Thymus (tissue), 11 donors: Measurements from ENCODE around the gene ABCC2. TPM values are rescaled to one million over a fixed set of nuclear protein-coding genes. Genes with fewer than 3 reads are reported as not detected.
"Not testable (repeated sequence)": the region's sequence is repeated elsewhere in the genome, so short reads cannot be mapped to it uniquely, and the experiment has no call there.

ENCODE experiments used
- DNase-seq, 9 donors: peaks; one replicate each; pipeline ENCODE4 v3.0.0-alpha.2; 2013; ENCODE audit warnings: low spot score in 9 of 9, low read depth in 6 of 9, missing footprints in 1 of 9
- H3K27ac ChIP-seq, 2 donors: one replicate each; pipeline ENCODE4 v1.5.1; 2013; ENCODE audit warnings: control low read depth in 1 of 2, low read depth in 1 of 2, low read length in 1 of 2, mild to moderate bottlenecking in 1 of 2, moderate library complexity in 1 of 2
- H3K27me3 ChIP-seq, 2 donors: one replicate each; pipeline ENCODE4 v1.5.1; 2013; ENCODE audit warnings: low read length in 1 of 2; ENCODE audit not compliant: control insufficient read depth in 2 of 2, insufficient read depth in 1 of 2
- H3K36me3 ChIP-seq, 2 donors: one replicate each; pipeline ENCODE4 v1.5.1; 2013; ENCODE audit warnings: low read length in 1 of 2, mild to moderate bottlenecking in 1 of 2, moderate library complexity in 1 of 2; ENCODE audit not compliant: control insufficient read depth in 2 of 2, insufficient read depth in 2 of 2
- H3K4me1 ChIP-seq, 2 donors: one replicate each; pipeline ENCODE4 v1.5.1; 2013; ENCODE audit warnings: low read length in 2 of 2; ENCODE audit not compliant: control insufficient read depth in 2 of 2, insufficient read depth in 2 of 2
- H3K4me3 ChIP-seq, 2 donors: one replicate each; pipeline ENCODE4 v1.5.1; 2013; ENCODE audit warnings: low read length in 2 of 2, control low read depth in 1 of 2, mild to moderate bottlenecking in 1 of 2
- H3K9me3 ChIP-seq, 2 donors: one replicate each; pipeline ENCODE4 v1.5.1; 2013; ENCODE audit warnings: low read length in 1 of 2, mild to moderate bottlenecking in 1 of 2; ENCODE audit not compliant: control insufficient read depth in 2 of 2, insufficient read depth in 1 of 2
- WGBS: extraction: QIAGEN DNeasy Blood & Tissue Kit; methylation state at CpG from one replicate; pipeline ENCODE4 v1.1.7; 2013; 5-methylcytosine and 5-hydroxymethylcytosine counted together
- polyA plus RNA-seq: library from polyadenylated mRNA; stranded (reverse); fragments of 200-250 nt; gene quantifications from one replicate; pipeline ENCODE4 v1.2.3, GENCODE V29; 2013
- total RNA-seq: library from RNA; stranded (reverse); fragments of 120-200 nt; gene quantifications from one replicate; pipeline ENCODE4 v1.2.4, GENCODE V29; 2013
- donor health status: healthy.

Gene ABCC2
- total and polyA plus RNA-seq, 2 donors: 1.1 to 1.9 TPM

GRCh38 chr10:99840859-99841258 is 58.4 kb downstream of the ABCC2 start:
- H3K4me3 ChIP-seq, H3K9me3 ChIP-seq, H3K4me1 ChIP-seq, DNase-seq, H3K27ac ChIP-seq, H3K27me3 ChIP-seq, H3K36me3 ChIP-seq: not testable (repeated sequence)
- 63% methylated on average over 2 of the region's 2 CpGs for WGBS

- Histone ChIP-seq H3K4me3 (no peak overlapping the region), H3K4me1 (peaks cover 0 to 6% of the 10 kb centered on the region in 2 donors), H3K27me3 (no peaks in the 10 kb centered on the region), H3K9me3 (no peaks in the 10 kb centered on the region), H3K36me3 (no peaks in the 10 kb centered on the region), H3K27ac (no peak overlapping the region)
- 95% methylated on average over 7 of the region's 7 CpGs for WGBS
- DNase-seq: no peak
Observed at GRCh38 chr10:99841746-99842145, 59.3 kb downstream of the ABCC2 start.

GRCh38 chr10:99843310-99843709 is 60.9 kb downstream of the ABCC2 start:
- Histone ChIP-seq H3K9me3 (no peaks in the 10 kb centered on the region), H3K27ac (no peak overlapping the region), H3K4me1 (peaks cover 0 to 6% of the 10 kb centered on the region in 2 donors), H3K27me3 (no peaks in the 10 kb centered on the region), H3K36me3 (no peaks in the 10 kb centered on the region), H3K4me3 (no peak overlapping the region)
- DNase-seq: no peak
- WGBS: 97% methylated on average over 3 of the region's 3 CpGs

GRCh38 chr10:99844433-99844955 is 62.1 kb downstream of the ABCC2 start:
- no peak for DNase-seq
- WGBS: 78% methylated on average over 6 of the region's 6 CpGs
- no peak overlapping the region for H3K27ac ChIP-seq
- H3K4me3 ChIP-seq: no peak overlapping the region
- H3K36me3 ChIP-seq: no peaks in the 10 kb centered on the region
- H3K4me1 ChIP-seq: peaks cover 0 to 6% of the 10 kb centered on the region in 2 donors
- H3K9me3 ChIP-seq: no peaks in the 10 kb centered on the region
- no peaks in the 10 kb centered on the region for H3K27me3 ChIP-seq

GRCh38 chr10:99845837-99846382 is 63.5 kb downstream of the ABCC2 start:
- peak; percentile 53 to 90 (median 84) for DNase-seq
- Histone ChIP-seq H3K27ac (no peak overlapping the region), H3K9me3 (no peaks in the 10 kb centered on the region), H3K36me3 (no peaks in the 10 kb centered on the region), H3K4me1 (peaks cover 0 to 6% of the 10 kb centered on the region in 2 donors), H3K27me3 (no peaks in the 10 kb centered on the region), H3K4me3 (peak overlapping the region in 1 of 2 donors; percentile 25)
- WGBS: 5% methylated on average over 18 of the region's 18 CpGs

GRCh38 chr10:99849057-99849456 is 66.6 kb downstream of the ABCC2 start:
- no peaks in the 10 kb centered on the region for H3K27me3 ChIP-seq
- no peak overlapping the region for H3K4me3 ChIP-seq
- no peaks in the 10 kb centered on the region for H3K9me3 ChIP-seq
- H3K4me1 ChIP-seq: peaks cover 0 to 6% of the 10 kb centered on the region in 2 donors
- no peak overlapping the region for H3K27ac ChIP-seq
- H3K36me3 ChIP-seq: no peaks in the 10 kb centered on the region
- DNase-seq: no peak
- 91% methylated on average over 7 of the region's 7 CpGs for WGBS

GRCh38 chr10:99849536-99849935 is 67.1 kb downstream of the ABCC2 start:
- no peaks in the 10 kb centered on the region for H3K9me3 ChIP-seq
- H3K36me3 ChIP-seq: no peaks in the 10 kb centered on the region
- peaks cover 0 to 6% of the 10 kb centered on the region in 2 donors for H3K4me1 ChIP-seq
- DNase-seq: no peak
- no peak overlapping the region for H3K27ac ChIP-seq
- H3K27me3 ChIP-seq: no peaks in the 10 kb centered on the region
- no peak overlapping the region for H3K4me3 ChIP-seq
- 95% methylated on average over 2 of the region's 2 CpGs for WGBS

GRCh38 chr10:99850021-99850766 is 67.8 kb downstream of the ABCC2 start:
- DNase-seq: no peak
- Histone ChIP-seq H3K4me3 (no peak overlapping the region), H3K27ac (no peak overlapping the region), H3K36me3 (no peaks in the 10 kb centered on the region), H3K27me3 (no peaks in the 10 kb centered on the region), H3K4me1 (peaks cover 0 to 6% of the 10 kb centered on the region in 2 donors), H3K9me3 (no peaks in the 10 kb centered on the region)
- 95% methylated on average over 11 of the region's 11 CpGs for WGBS

- Histone ChIP-seq H3K4me1 (peaks cover 0 to 6% of the 10 kb centered on the region in 2 donors), H3K36me3 (no peaks in the 10 kb centered on the region), H3K9me3 (no peaks in the 10 kb centered on the region), H3K4me3 (no peak overlapping the region), H3K27me3 (no peaks in the 10 kb centered on the region), H3K27ac (no peak overlapping the region)
- no peak for DNase-seq
- WGBS: 93% methylated on average over 5 of the region's 5 CpGs
Observed at GRCh38 chr10:99850767-99851340, 68.4 kb downstream of the ABCC2 start.
